Effector memory CD4-positive, alpha-beta T cell (primary cell): Measurements from ENCODE around the gene KMT2B.

Experiments
- DNase-seq, 3 donors: peaks; one replicate each; pipeline ENCODE4 v3.0.0-alpha.2; 2020
- H3K27ac ChIP-seq: 2 replicates; pipeline ENCODE4 v1.7.0; 2013; ENCODE audit warnings: mild to moderate bottlenecking, low read length, moderate library complexity; ENCODE audit not compliant: insufficient read depth, poor library complexity, severe bottlenecking
- H3K27me3 ChIP-seq: replicated peaks from 2 replicates; pipeline ENCODE4 v1.7.0; 2013; ENCODE audit warnings: mild to moderate bottlenecking, low read length; ENCODE audit not compliant: insufficient read depth, control insufficient read depth, poor library complexity, severe bottlenecking
- H3K36me3 ChIP-seq: 2 replicates; pipeline ENCODE4 v1.7.0; 2013; ENCODE audit warnings: mild to moderate bottlenecking, low read length, moderate library complexity; ENCODE audit not compliant: control insufficient read depth, insufficient read depth
- H3K4me1 ChIP-seq: 2 replicates; pipeline ENCODE4 v1.7.0; 2013; ENCODE audit warnings: low read length, mild to moderate bottlenecking; ENCODE audit not compliant: control insufficient read depth, insufficient read depth, poor library complexity, severe bottlenecking
- H3K4me3 ChIP-seq: 2 replicates; pipeline ENCODE4 v1.7.0; 2013; ENCODE audit warnings: low read length, low read depth, mild to moderate bottlenecking; ENCODE audit not compliant: insufficient read depth, poor library complexity, severe bottlenecking
- H3K9me3 ChIP-seq: 2 replicates; pipeline ENCODE4 v1.7.0; 2013; ENCODE audit warnings: mild to moderate bottlenecking, low read length, moderate library complexity; ENCODE audit not compliant: control insufficient read depth
- total RNA-seq, 3 donors: gene quantifications; one replicate each; lab custom pipeline; 2026; lab: John Stamatoyannopoulos, UW

Gene KMT2B, protein sequence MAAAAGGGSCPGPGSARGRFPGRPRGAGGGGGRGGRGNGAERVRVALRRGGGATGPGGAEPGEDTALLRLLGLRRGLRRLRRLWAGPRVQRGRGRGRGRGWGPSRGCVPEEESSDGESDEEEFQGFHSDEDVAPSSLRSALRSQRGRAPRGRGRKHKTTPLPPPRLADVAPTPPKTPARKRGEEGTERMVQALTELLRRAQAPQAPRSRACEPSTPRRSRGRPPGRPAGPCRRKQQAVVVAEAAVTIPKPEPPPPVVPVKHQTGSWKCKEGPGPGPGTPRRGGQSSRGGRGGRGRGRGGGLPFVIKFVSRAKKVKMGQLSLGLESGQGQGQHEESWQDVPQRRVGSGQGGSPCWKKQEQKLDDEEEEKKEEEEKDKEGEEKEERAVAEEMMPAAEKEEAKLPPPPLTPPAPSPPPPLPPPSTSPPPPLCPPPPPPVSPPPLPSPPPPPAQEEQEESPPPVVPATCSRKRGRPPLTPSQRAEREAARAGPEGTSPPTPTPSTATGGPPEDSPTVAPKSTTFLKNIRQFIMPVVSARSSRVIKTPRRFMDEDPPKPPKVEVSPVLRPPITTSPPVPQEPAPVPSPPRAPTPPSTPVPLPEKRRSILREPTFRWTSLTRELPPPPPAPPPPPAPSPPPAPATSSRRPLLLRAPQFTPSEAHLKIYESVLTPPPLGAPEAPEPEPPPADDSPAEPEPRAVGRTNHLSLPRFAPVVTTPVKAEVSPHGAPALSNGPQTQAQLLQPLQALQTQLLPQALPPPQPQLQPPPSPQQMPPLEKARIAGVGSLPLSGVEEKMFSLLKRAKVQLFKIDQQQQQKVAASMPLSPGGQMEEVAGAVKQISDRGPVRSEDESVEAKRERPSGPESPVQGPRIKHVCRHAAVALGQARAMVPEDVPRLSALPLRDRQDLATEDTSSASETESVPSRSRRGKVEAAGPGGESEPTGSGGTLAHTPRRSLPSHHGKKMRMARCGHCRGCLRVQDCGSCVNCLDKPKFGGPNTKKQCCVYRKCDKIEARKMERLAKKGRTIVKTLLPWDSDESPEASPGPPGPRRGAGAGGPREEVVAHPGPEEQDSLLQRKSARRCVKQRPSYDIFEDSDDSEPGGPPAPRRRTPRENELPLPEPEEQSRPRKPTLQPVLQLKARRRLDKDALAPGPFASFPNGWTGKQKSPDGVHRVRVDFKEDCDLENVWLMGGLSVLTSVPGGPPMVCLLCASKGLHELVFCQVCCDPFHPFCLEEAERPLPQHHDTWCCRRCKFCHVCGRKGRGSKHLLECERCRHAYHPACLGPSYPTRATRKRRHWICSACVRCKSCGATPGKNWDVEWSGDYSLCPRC (N-terminal part only)
- total RNA-seq = 91.0 to 167 (median 120) reads per million in 3 donors

DNA sequence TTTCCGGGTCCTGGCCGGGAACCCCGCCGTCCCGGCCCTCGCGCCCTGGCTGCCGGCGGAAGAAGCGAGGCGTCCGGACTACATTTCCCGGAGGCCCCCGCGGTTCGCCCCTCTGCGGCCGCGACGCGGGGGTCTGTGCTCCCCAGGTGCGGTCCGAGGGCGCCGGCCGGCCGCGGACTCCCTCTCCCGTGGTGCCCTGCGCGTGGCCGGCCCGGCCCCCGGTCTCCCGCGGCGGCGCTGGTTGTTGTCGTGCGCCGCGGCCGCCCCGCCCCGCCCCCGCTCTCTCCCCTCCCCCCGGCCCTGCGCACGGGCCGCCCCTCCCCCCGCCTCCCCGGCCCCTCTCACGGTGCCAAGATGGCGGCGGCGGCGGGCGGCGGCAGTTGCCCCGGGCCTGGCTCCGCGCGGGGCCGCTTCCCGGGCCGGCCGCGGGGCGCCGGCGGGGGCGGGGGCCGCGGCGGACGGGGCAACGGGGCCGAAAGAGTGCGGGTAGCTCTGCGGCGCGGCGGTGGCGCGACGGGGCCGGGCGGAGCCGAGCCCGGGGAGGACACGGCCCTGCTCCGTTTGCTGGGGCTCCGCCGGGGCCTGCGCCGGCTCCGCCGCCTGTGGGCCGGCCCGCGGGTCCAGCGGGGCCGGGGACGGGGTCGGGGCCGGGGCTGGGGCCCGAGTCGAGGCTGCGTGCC is at the start of gene KMT2B:
TSS of gene KMT2B (plus strand) at position 339 of the 680 bp plus-strand sequence. CDS start at position 355, 16 bp downstream.
- Histone ChIP-seq H3K4me3 (peak within 1 kb of the TSS; percentile 84), H3K27ac (peak within 1 kb of the TSS; percentile 80), H3K9me3 (no peaks in the 10 kb centered on the region), H3K27me3 (no peaks in the 10 kb centered on the region), H3K4me1 (peaks cover 37% of the 10 kb centered on the region), H3K36me3 (peaks cover 21% of the 10 kb centered on the region)
- DNase-seq = no peak

DNA sequence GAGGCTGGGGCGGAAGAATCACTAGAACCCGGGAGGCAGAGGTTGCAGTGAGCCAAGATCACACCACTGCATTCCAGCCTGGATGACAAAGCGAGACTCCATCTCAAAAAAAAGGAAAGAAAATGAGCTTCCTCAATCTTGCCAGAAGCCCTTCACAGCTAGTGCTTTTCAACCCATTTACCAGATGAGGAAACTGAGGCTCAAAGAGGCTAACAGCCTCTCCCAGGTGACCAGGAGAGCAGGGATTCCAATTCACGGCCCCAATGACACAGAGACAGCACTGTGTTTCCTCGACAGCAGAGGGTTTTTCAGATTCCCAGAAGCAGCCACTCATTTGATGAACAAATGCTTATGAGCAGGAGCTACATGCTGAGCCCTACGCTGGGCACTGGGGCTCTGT is 48.2 kb upstream of the KMT2B start:
- H3K36me3 ChIP-seq = no peaks in the 10 kb centered on the region
- no peak for DNase-seq
- no peaks in the 10 kb centered on the region for H3K27me3 ChIP-seq
- H3K4me1 ChIP-seq = peaks cover 8% of the 10 kb centered on the region
- no peak overlapping the region for H3K4me3 ChIP-seq
- H3K27ac ChIP-seq = no peak overlapping the region
- H3K9me3 ChIP-seq = no peaks in the 10 kb centered on the region

DNA sequence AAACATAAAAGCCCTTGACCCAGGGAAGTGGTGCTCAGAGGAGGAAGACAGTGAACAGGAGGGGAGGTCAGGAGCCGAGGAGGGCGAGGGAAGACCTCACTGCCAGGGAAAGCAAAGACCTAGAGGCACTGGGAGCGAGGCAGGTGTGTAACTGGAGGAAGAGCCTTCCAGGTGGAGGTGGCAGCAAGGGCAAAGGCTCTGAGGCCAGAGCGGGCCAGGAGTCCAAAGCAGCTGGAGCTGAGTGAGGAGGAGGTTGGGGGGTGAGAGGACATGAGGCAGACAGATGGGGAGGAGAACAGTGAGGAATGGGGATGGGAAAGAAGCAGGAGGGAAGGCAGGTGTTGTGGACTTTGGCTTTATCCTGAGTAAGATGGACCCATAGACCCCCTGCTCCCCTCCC is 47.8 kb upstream of the KMT2B start:
- H3K36me3 ChIP-seq = no peaks in the 10 kb centered on the region
- no peaks in the 10 kb centered on the region for H3K27me3 ChIP-seq
- no peaks in the 10 kb centered on the region for H3K9me3 ChIP-seq
- H3K4me1 ChIP-seq = peaks cover 8% of the 10 kb centered on the region
- H3K4me3 ChIP-seq = no peak overlapping the region
- no peak for DNase-seq
- H3K27ac ChIP-seq = no peak overlapping the region

GRCh38 chr19:35670686-35671085 is 47.1 kb upstream of the KMT2B start:
- Histone ChIP-seq H3K27ac (no peak overlapping the region), H3K4me1 (peaks cover 8% of the 10 kb centered on the region), H3K36me3 (no peaks in the 10 kb centered on the region), H3K27me3 (no peaks in the 10 kb centered on the region), H3K4me3 (no peak overlapping the region), H3K9me3 (no peaks in the 10 kb centered on the region)
- no peak for DNase-seq

DNA sequence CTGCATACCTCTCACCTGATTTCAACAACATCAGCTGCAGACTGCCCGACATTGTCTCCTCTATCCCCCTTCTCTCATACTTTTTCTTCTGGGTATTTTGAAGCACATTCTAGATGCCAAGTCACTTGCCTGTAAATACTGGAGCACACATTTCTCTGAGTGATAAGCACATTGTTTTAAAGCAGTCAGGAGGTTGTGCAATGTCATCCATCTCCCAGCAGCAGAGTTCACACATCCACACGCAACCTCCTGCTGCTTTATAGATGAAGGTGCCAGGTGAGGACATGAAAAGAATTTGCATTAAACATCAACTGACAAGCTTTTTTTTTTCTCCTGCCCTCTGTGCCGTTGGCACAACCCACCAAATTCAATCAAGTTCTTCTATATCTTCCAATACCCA is 46.0 kb upstream of the KMT2B start:
- H3K27ac ChIP-seq = no peak overlapping the region
- no peaks in the 10 kb centered on the region for H3K36me3 ChIP-seq
- H3K9me3 ChIP-seq = no peaks in the 10 kb centered on the region
- no peak for DNase-seq
- H3K4me3 ChIP-seq = no peak overlapping the region
- H3K27me3 ChIP-seq = no peaks in the 10 kb centered on the region
- peaks cover 8% of the 10 kb centered on the region for H3K4me1 ChIP-seq

DNA sequence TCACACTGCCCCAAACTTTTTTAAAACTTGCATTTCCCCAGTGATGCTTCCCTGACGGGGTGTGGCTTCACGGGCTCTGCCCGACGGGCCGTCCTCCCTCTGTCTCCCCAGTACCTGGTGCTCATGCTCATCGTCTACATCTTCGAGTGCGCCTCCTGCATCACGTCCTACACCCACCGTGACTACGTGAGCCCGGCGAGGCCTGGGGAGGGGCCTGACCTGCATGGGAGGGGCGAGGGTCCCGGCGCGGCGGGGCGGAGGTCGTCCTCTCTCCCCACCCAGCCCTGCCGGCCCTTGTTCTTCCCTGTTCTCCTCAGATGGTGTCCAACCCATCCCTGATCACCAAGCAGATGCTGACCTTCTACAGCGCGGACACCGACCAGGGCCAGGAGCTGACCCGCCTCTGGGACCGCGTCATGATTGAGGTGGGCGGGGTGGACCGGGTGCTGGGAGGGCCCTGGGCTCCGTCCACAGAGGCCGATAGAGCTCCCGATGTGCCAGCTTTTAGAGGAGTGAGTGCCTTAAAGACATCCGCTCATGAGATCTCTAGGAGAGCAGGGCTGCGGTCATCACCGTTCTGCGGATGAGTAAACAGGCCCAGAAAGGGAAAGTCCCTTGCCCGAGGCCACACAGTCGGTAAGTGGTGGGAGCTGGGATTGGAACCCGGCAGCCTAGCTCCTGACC is 44.5 kb upstream of the KMT2B start:
- Histone ChIP-seq H3K4me1 (peaks cover 8% of the 10 kb centered on the region), H3K27me3 (no peaks in the 10 kb centered on the region), H3K9me3 (no peaks in the 10 kb centered on the region), H3K4me3 (peak overlapping the region; percentile 52), H3K27ac (no peak overlapping the region), H3K36me3 (no peaks in the 10 kb centered on the region)
- peak; percentile 4 to 5 (median 5) for DNase-seq

DNA sequence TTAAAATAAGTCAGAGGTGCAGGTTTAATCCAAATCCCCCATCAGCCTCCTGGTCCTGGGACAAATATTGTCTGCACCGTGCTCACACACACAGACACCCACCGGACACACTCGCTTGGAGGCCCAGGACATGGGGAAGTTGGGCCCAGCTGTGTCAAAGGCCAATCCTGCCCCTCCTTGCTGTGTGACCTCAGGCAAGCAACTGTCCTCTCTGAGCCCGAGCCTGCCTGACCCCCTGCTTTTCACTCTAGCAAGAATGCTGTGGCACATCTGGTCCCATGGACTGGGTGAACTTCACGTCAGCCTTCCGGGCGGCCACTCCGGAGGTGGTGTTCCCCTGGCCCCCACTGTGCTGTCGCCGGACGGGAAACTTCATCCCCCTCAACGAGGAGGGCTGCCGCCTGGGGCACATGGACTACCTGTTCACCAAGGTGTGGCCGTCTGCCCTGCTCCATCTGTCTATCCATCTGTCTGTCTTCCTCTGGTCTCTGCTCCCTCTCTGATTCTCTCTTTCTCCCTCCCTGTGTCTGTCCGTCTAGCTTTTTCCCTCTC is 42.1 kb upstream of the KMT2B start:
- Histone ChIP-seq H3K4me3 (no peak overlapping the region), H3K4me1 (peaks cover 8% of the 10 kb centered on the region), H3K9me3 (no peaks in the 10 kb centered on the region), H3K27ac (no peak overlapping the region), H3K27me3 (no peaks in the 10 kb centered on the region), H3K36me3 (no peaks in the 10 kb centered on the region)
- DNase-seq = no peak

GRCh38 chr19:35689836-35690235 is 28.0 kb upstream of the KMT2B start:
- Histone ChIP-seq H3K9me3 (no peaks in the 10 kb centered on the region), H3K27ac (no peak overlapping the region), H3K36me3 (no peaks in the 10 kb centered on the region), H3K27me3 (no peaks in the 10 kb centered on the region), H3K4me1 (no peaks in the 10 kb centered on the region), H3K4me3 (no peak overlapping the region)
- no peak for DNase-seq
